NCI-H510A (cell line): ENCODE data around the gene KRTAP5-7.
"Not testable (repeated sequence)": the region's sequence is repeated elsewhere in the genome, so short reads cannot be mapped to it uniquely, and the experiment has no call there.

Experiments used
- DNase-seq: peaks from one replicate; lab custom pipeline; 2025; lab: John Stamatoyannopoulos, UW

The KRTAP5-7 gene, protein sequence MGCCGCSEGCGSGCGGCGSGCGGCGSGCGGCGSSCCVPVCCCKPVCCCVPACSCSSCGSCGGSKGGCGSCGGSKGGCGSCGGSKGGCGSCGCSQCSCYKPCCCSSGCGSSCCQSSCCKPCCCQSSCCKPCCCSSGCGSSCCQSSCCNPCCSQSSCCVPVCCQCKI

DNA sequence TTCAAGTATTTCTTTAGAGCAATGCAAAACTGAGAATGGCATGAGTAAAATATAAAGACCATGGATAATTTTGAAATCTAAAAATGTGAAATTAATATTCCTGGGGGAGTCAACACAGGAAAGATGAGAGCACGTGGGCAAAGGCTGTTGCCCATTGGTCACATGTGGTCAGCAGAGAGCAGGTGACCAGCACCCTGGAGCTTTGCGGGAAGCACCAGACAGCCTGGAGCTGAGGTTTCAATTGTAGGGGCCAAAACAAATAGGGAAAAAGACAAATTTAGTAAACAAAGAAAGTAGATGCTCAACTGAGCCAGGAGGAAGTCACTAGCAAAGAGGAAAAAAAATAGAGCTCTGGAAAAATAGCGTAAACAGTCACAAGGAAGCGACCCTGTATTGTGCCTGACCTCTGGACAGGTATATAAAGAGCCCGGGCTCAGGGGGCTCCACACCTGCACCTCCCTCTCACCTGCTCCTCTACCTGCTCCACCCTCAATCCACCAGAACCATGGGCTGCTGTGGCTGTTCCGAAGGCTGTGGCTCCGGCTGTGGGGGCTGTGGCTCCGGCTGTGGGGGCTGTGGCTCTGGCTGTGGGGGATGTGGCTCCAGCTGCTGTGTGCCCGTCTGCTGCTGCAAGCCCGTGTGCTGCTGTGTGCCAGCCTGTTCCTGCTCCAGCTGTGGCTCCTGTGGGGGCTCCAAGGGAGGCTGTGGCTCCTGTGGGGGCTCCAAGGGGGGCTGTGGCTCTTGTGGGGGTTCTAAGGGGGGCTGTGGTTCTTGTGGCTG lies at the start of gene KRTAP5-7:
TSS of gene KRTAP5-7 (plus strand) at position 472 of the 780 bp plus-strand sequence. CDS start at position 506, 34 bp downstream.
- not testable (repeated sequence) for DNase-seq

- DNase-seq: no peak
These were observed 49.2 kb upstream of the KRTAP5-7 start for GRCh38 chr11:71477641-71478527.

DNA sequence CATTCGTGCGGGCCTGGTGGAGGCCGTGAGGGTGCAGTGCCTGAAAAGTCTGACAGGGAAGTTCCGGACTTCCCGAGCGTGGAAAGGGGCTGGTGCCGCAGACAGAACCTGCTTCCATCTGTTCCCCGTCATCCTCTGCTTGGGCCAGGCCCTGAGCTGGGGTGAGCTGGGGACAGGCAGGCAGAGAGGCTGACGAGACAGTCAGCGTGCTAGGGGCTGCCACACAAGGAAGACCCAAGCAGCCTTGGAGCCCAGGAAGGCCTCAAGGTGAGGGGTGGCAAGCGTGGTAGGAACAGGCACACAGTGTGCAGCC lies 48.6 kb upstream of the KRTAP5-7 start:
- no peak for DNase-seq

DNA sequence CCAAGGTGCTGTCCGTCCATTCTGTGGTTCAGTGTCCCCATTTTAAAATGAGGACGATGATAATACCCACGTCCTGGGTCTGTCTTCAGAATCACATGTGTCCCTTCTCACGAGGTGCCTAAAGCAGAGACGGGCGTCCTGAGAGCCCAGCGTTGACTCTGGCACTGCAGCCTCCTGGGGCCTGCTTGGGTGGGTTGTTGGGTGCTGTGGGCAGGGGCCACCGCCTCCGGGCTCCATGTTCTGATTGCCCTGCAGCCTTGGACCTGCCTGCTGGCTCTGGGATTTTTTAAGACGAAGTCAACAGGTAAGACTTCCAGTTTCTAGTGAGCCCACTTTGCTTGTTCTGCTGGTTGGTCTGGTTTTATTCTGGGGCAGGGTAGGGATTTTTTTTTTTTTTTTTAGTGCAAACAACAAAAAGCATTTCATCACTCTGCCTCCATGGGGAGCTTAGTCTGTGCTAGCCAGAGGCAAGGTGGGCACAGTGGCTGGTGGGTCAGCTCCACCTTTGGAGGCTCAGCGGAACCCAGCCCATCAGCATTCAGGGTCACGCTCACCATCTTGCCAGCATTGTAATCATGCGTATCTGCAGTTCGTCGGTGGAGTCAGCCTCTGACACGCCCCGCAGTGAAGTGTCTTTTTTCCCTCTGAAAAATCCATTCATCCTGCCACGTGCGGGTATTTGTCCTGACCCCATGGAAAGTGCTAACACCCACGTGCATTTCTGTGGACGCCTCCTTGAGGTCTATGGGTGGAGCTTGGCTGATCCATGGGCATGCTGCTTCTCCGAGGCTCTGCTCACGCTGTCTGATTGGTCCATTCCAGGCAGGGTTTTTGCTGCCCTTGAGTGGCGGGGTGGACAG lies 45.7 kb upstream of the KRTAP5-7 start:
- no peak for DNase-seq

GRCh38 chr11:71482216-71482615 lies 44.9 kb upstream of the KRTAP5-7 start:
- no peak for DNase-seq

DNA sequence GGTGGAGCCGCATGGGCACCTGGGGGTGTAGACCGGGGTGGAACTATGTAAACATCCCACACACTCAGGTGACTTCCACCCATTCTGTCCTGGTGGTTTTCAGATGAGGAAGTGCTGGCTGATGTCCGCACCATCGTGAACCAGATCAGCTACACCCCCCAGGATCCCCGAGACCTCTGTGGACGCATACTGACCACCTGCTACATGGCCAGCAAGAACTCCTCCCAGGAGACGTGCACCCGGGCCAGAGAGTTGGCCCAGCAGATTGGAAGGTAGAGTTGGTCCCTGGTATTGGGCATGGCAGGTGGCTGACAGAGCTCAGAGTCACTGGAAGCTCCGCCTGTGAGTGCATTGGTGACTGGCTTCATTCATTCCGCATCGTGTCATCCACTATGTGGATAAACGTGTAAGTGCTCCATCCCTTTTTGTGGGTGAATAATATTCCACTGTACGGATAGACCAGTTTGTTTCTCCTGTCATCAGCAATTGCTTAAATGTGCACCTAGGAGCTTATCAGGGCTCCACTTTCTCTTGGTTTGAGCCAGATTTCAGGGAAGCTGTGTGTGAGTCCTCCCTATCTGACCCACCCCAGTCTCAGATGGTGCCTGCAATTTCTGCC lies 44.2 kb upstream of the KRTAP5-7 start:
- no peak for DNase-seq

DNA sequence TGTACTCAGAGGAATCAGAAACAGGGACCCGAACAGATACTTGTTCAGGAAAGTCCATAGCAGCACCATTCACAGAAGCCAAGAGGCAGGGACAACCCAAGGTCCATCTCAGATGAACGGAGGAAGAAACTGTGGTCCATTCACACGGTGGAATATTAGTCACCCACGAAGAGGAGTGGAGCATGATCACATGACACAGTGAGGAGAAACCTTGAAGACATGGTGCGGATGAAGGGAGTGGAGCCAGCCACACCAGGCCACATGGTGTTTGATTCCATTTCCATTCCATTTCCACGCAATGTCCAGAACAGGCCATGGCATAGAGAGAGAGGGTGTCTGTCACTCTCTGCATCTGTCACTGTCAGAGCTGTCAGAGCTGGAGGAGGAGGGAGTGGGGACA lies 43.4 kb upstream of the KRTAP5-7 start:
- no peak for DNase-seq

GRCh38 chr11:71484248-71485062 lies 42.6 kb upstream of the KRTAP5-7 start:
- no peak for DNase-seq

GRCh38 chr11:71485063-71485399 lies 42.0 kb upstream of the KRTAP5-7 start:
- DNase-seq: no peak

- DNase-seq: no peak
These were observed 41.6 kb upstream of the KRTAP5-7 start for GRCh38 chr11:71485466-71485865.

GRCh38 chr11:71486320-71486719 lies 40.7 kb upstream of the KRTAP5-7 start:
- no peak for DNase-seq

GRCh38 chr11:71488681-71489270 lies 38.3 kb upstream of the KRTAP5-7 start:
- no peak for DNase-seq

DNA sequence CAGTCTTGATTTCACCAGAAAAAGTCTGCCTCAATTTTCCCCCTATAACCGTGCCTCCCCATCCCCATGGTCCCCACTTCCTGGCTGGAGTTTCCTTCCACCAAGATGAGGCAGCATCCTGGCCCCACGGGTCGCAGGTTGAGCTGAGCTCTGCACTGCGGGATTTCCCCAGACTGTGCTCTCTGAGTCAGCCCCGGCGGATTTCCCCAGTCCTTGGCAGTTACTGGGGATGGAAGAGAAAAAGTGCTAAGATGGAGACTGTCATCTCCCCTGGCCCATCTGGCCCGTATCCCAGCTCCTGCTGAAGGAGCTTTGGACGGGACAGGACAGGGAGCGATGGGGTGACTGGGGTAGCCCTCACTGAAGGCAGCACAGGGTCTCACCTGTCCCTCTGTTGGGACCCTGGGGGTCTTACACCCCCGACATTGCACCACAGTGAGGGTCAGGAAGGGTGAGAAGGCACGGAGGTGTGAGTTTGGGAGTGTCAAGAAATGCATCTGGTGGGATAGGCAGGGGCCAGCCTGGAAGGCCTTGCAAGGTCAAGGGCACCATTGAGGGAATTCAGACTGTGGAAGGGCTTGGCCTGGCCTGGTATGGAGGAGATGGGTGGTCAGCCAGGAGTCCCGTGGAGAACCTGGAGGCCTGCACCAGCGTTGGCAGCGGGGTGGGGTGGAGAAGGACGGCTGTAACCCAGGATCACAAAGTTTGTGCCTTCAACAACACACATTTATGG lies 37.6 kb upstream of the KRTAP5-7 start:
- no peak for DNase-seq

DNA sequence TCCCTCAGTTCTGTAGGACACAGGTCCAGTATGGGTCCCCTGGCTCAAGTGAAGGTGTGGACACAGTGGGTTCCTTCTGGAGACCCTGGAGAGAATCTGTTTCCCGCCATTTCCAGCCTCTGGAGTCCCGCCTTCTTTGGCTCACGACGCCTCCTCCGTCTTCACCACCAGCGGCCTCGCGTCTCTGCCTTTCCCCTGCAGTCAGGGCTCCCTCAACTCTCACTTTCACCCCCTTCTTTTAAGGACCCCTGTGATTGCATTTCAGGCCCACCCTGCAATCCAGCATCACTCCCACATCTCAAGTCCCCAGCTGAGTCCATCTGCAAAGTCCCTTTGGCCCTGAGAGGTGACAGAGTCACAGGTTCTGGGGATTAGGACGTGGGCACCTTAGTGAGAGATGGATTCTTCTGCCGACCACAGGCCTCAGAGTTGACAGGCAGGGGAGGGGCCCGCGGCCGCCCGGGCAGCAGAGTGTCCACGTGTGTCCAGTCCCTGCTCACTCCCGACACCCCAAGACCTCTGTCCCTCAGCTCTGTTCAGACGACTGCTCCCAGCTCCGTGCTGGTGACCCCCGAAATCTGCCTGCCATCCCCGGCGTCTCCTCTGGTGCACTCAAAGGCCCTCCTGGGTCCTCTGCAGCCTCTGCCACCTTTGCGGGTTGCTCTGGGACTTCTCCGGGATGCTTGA lies 36.9 kb upstream of the KRTAP5-7 start:
- DNase-seq: no peak

DNA sequence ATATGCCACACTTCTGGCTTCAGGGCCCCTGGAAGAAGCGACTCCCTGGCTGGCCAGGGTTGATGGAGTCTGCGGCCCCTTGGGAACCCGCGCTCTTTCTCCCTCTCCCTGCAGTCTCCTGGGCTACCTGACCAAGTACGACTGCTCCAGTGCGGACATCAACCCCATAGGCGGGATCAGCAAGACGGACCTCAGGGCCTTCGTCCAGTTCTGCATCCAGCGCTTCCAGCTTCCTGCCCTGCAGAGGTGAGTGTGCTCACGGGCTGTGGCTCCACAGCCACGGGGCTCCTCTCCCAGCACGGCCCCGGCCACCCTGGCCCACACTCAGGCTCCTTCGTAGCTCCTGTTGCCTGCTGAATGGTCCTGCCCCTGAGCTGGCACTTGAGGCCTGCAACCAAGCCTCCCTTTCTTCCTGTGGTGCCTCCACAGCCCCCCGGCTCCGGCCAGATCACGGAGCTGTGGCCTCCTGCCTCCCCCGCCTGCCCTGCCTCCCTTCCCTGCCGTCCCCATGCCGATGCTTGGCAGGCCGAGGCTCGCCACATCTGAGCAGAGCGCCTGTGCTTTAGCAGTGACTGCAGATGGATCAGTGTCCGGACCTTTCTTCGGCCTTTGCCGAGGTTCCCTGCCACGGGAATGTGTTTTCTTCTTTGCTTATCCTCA lies 36.2 kb upstream of the KRTAP5-7 start:
- DNase-seq: no peak

GRCh38 chr11:71491531-71491930 lies 35.5 kb upstream of the KRTAP5-7 start:
- DNase-seq: no peak

GRCh38 chr11:71491940-71492339 lies 35.1 kb upstream of the KRTAP5-7 start:
- DNase-seq: no peak
